AG08396 (cell line): ENCODE results near the gene TRPM4.

Source experiments
- DNase-seq: peaks from one replicate; pipeline ENCODE4 v3.0.0; 2012; ENCODE audit warnings: low spot score, mixed read lengths

TRPM4 gene

DNA sequence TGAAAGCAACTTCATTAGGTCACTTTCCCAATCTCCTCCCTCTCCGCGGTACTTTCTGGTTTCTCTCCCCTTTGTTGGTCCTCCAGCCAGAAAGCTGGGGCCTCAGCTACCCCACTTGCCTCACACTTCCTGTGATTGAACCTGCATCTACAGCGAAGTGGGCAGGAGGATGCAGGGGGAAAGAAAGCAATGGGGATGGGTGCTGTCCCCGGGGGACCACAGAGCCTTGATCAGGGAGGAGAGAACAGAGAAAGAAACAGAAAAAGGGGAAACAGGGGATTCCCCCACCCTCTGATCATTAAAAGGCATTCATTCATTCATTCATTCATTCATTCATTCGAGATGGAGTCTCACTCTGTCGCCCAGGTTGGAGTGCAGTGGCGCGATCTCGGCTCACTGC lies 74.2 kb downstream of the TRPM4 start:
- no peak for DNase-seq

DNA sequence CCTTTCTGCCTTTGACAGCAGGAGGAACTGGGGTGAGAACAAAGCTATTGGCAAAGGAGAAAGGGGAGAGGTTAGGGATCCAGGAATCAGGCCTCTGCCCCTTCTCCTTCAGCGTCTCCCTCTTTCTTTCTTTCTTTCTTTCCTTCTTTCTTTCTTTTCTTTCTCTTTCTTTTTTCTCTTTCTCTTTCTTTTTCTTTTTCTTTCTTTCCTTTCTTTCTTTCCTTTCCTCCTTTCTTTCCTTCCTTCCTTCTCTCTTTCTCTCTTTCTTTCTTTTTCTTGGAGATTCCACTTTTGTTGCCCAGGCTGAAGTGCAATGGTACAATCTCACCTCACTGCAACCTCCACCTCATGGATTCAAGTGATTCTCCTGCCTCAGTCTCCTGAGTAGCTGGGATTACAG lies 75.6 kb downstream of the TRPM4 start:
- no peak for DNase-seq

GRCh38 chr19:49241769-49242168 lies 84.2 kb downstream of the TRPM4 start:
- DNase-seq = no peak

GRCh38 chr19:49243129-49243528 lies 85.5 kb downstream of the TRPM4 start:
- DNase-seq = no peak

DNA sequence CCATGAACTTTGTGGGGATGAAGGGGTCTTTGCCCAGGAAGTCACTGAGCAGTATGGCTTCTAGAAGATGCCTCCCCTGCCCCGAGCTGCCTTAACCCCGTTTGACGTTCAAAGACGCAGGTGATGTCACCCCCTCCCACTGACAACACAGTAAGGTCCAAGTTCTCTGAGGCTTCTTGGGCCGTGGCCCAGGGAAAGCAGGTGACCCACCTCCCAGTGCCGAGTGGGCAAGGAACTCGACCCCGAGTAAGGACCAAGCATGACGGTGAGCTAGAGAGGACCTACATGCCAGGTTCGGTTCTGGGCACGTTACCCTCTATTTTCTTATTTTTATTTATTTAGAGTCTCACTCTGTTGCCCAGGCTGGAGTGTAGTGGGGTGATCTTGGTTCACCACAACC lies 86.1 kb downstream of the TRPM4 start:
- no peak for DNase-seq

DNA sequence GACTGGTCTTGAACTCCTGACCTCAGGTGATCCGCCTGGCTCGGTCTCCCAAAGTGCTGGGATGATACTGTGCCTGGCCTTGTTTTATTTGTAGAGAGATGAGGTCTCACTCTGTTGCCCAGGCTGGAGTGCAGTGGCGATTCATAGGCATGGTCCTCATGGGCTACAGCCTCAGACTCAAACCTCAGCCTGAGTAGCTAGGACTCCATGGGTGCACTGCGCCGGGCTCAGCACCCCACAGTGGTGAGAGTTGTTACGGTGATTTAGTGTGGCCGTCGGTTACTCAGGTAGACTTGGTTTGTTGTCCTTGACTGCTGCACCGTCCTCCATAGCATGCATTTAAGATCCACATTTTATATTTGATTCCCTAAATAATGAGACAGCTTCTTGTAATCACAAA lies 86.7 kb downstream of the TRPM4 start:
- no peak for DNase-seq

- no peak for DNase-seq
These were observed 90.1 kb downstream of the TRPM4 start for GRCh38 chr19:49247676-49248075.

- no peak for DNase-seq
These were observed 92.3 kb downstream of the TRPM4 start for GRCh38 chr19:49249933-49250332.

GRCh38 chr19:49255674-49256073 lies 98.1 kb downstream of the TRPM4 start:
- no peak for DNase-seq

GRCh38 chr19:49256691-49257090 lies 99.1 kb downstream of the TRPM4 start:
- no peak for DNase-seq
